Activated CD8-positive, alpha-beta T cell treated with anti-CD3 and anti-CD28 coated beads for 36 hours (primary cell): ENCODE results near the gene ZNF354B. TPM values are rescaled to one million over a fixed set of nuclear protein-coding genes. Genes with fewer than 3 reads are reported as not detected.
"Not testable (repeated sequence)": the region's sequence is repeated elsewhere in the genome, so short reads cannot be mapped to it uniquely, and the experiment has no call there.

Source experiments
- ATAC-seq: fragments of 200-7000 bp; cut with Tn5 transposase; one replicate; pipeline ENCODE4 v1.10.0; 2021; ENCODE audit warnings: mild to moderate bottlenecking, moderate library complexity
- CTCF ChIA-PET: fragments of 350-600 bp; sonication (Branson Sonifier 250); formaldehyde crosslinking; loops from one replicate; lab custom pipeline; 2021; ENCODE audit warnings: antibody characterized with exemption; lab: Charles Lee
- POLR2A ChIA-PET: fragments of 350-600 bp; sonication (Branson Sonifier 250); formaldehyde crosslinking; loops from one replicate; lab custom pipeline; 2021; ENCODE audit warnings: antibody characterized with exemption; lab: Charles Lee
- DNase-seq: peaks from one replicate; pipeline ENCODE4 v3.0.0-alpha.2; 2020
- H3K27ac Mint-ChIP-seq: one replicate; pipeline ENCODE4 v1.8.0; 2021; ENCODE audit warnings: mild to moderate bottlenecking, mixed read lengths
- H3K27me3 Mint-ChIP-seq: one replicate; pipeline ENCODE4 v1.8.0; 2021; ENCODE audit warnings: mixed read lengths
- H3K36me3 Mint-ChIP-seq: one replicate; pipeline ENCODE4 v1.8.0; 2021; ENCODE audit warnings: low read depth, mixed read lengths
- H3K4me1 Mint-ChIP-seq: one replicate; pipeline ENCODE4 v1.8.0; 2021; ENCODE audit warnings: low read depth, mixed read lengths
- H3K4me3 Mint-ChIP-seq: one replicate; pipeline ENCODE4 v1.8.0; 2021; ENCODE audit warnings: mild to moderate bottlenecking, moderate library complexity, mixed read lengths
- H3K9me3 Mint-ChIP-seq: one replicate; pipeline ENCODE4 v1.8.0; 2021; ENCODE audit warnings: mixed read lengths
- CTCF ChIP-seq: fragments of 200-600 bp; IDR thresholded peaks from one replicate; pipeline ENCODE4 v1.8.0; 2022; ENCODE audit warnings: antibody characterized with exemption, mild to moderate bottlenecking
- intact Hi-C: fragments of 100-400 bp; cut with micrococcal nuclease; formaldehyde crosslinking; loops from one replicate; pipeline ENCODE4 v1.10.0; 2022
- total RNA-seq, 2 experiments: library from RNA; stranded (reverse); gene quantifications; one replicate each; pipeline ENCODE4 v1.2.3, GENCODE V29; 2021

ZNF354B gene
- total RNA-seq, 2 experiments from 2014 or later: 7.1 to 8.4 TPM

GRCh38 chr5:178826216-178826615 lies 33.5 kb upstream of the ZNF354B start:
- ChIA-PET CTCF (no interaction called here), POLR2A (no interaction called here)
- Mint-ChIP-seq H3K27ac (no peak overlapping the region), H3K27me3 (peaks cover 6% of the 10 kb centered on the region), H3K4me1 (no peaks in the 10 kb centered on the region), H3K4me3 (no peak overlapping the region), H3K9me3 (no peaks in the 10 kb centered on the region), H3K36me3 (no peaks in the 10 kb centered on the region)
- DNase-seq (no peak), ATAC-seq (no peak)
- no peak for TF ChIP-seq CTCF
- intact Hi-C loops: no loop called here

- POLR2A ChIA-PET: no interaction called here
- TF ChIP-seq CTCF: no peak
Measured at GRCh38 chr5:178827636-178828035, 32.1 kb upstream of the ZNF354B start.

GRCh38 chr5:178831049-178831448 lies 28.7 kb upstream of the ZNF354B start:
- no peaks in the 10 kb centered on the region for H3K36me3 Mint-ChIP-seq
- H3K27ac Mint-ChIP-seq: no peak overlapping the region
- no peak for ATAC-seq
- H3K4me1 Mint-ChIP-seq: no peaks in the 10 kb centered on the region
- TF ChIP-seq CTCF: no peak
- ChIA-PET CTCF (no interaction called here), POLR2A (no interaction called here)
- no peak for DNase-seq
- peaks cover 6% of the 10 kb centered on the region for H3K27me3 Mint-ChIP-seq
- intact Hi-C loops: no loop called here
- no peaks in the 10 kb centered on the region for H3K9me3 Mint-ChIP-seq
- H3K4me3 Mint-ChIP-seq: no peak overlapping the region

More at GRCh38 chr5:178827636-178828035, 32.1 kb upstream of the ZNF354B start:
- H3K4me3 Mint-ChIP-seq: no peak overlapping the region
- H3K9me3 Mint-ChIP-seq: no peaks in the 10 kb centered on the region
- peaks cover 7% of the 10 kb centered on the region for H3K27me3 Mint-ChIP-seq
- no peak overlapping the region for H3K27ac Mint-ChIP-seq
- ATAC-seq (no peak), DNase-seq (no peak)
- no peaks in the 10 kb centered on the region for H3K4me1 Mint-ChIP-seq
- no peaks in the 10 kb centered on the region for H3K36me3 Mint-ChIP-seq
- CTCF ChIA-PET: no interaction called here
- intact Hi-C loops: no loop called here

- ChIA-PET POLR2A (no interaction called here), CTCF (no interaction called here)
- Mint-ChIP-seq H3K4me3 (no peak overlapping the region), H3K9me3 (no peaks in the 10 kb centered on the region), H3K27me3 (peaks cover 6% of the 10 kb centered on the region), H3K4me1 (no peaks in the 10 kb centered on the region), H3K36me3 (no peaks in the 10 kb centered on the region), H3K27ac (no peak overlapping the region)
- ATAC-seq: no peak
- no peak for TF ChIP-seq CTCF
- intact Hi-C loops: no loop called here
- no peak for DNase-seq
Measured at GRCh38 chr5:178832618-178833201, 27.0 kb upstream of the ZNF354B start.

- DNase-seq (no peak), ATAC-seq (no peak)
- Mint-ChIP-seq H3K27me3 (peaks cover 1% of the 10 kb centered on the region), H3K4me3 (no peak overlapping the region), H3K4me1 (no peaks in the 10 kb centered on the region), H3K9me3 (no peaks in the 10 kb centered on the region), H3K27ac (no peak overlapping the region), H3K36me3 (no peaks in the 10 kb centered on the region)
- no peak for TF ChIP-seq CTCF
- CTCF ChIA-PET: interaction anchor here (1.1 kb wide), 1 partner anchor 23 kb away, joined by 3 read pairs; the partner anchor contains the start of gene ZNF354B
- POLR2A ChIA-PET: no interaction called here
- intact Hi-C loops: no loop called here
Measured at GRCh38 chr5:178836628-178837027, 23.1 kb upstream of the ZNF354B start.

- H3K27ac Mint-ChIP-seq, H3K36me3 Mint-ChIP-seq, DNase-seq, ATAC-seq, intact Hi-C loops, H3K4me3 Mint-ChIP-seq, H3K4me1 Mint-ChIP-seq, H3K27me3 Mint-ChIP-seq, H3K9me3 Mint-ChIP-seq: not testable (repeated sequence)
- CTCF ChIA-PET: interaction anchor here (0.6 to 1.6 kb wide), 3 partner anchors 98 to 555 kb away, joined by 3 to 4 read pairs (median 3); partner anchors contain the start of gene ZNF354A
- POLR2A ChIA-PET: interaction anchor here (0.6 kb wide), 1 partner anchor 214 kb away, joined by 3 read pairs; no protein-coding TSS in a partner anchor
Measured at GRCh38 chr5:178838695-178839318, 20.9 kb upstream of the ZNF354B start.
